Endothelial cell of umbilical vein (primary cell): ENCODE measurements around the gene ARL2BP. TPM values are rescaled to one million over a fixed set of nuclear protein-coding genes. Genes with fewer than 3 reads are reported as not detected.

Source experiments
- BruUV-seq: library from RNA; stranded (reverse); fragments of 400-500 nt; replicated peaks from 2 replicates; lab custom pipeline; 2021; lab: Mats Ljungman, UMichigan
- CTCF ChIA-PET: fragments of 300-600, 350-600 bp; sonication (Branson Sonifier 250); formaldehyde crosslinking; loops from one replicate; lab custom pipeline; 2021; ENCODE audit warnings: antibody characterized with exemption, inconsistent platforms; lab: Charles Lee
- POLR2A ChIA-PET: fragments of 300-600, 350-600 bp; sonication (Branson Sonifier 250); formaldehyde crosslinking; loops from one replicate; lab custom pipeline; 2021; ENCODE audit warnings: antibody characterized with exemption, inconsistent platforms; lab: Charles Lee
- DNase-seq: peaks from one replicate; pipeline ENCODE4 v3.0.0-alpha.2; 2011; ENCODE audit warnings: low read depth, low spot score
- FAIRE-seq: peaks from 2 replicates; lab custom pipeline; 2011; peaks lifted over from hg19 to GRCh38; lab: Jason Lieb, UNC
- H2AFZ ChIP-seq: 2 replicates; pipeline ENCODE4 v1.6.0; 2012; ENCODE audit warnings: low read depth, low read length, control low read depth, inconsistent platforms
- H3K27ac ChIP-seq: 2 replicates; pipeline ENCODE4 v1.5.1; 2011; ENCODE audit warnings: low read depth, mild to moderate bottlenecking, control low read depth, low read length, moderate library complexity; ENCODE audit not compliant: insufficient read depth
- H3K27me3 ChIP-seq, 2 experiments: 2 replicates each; pipeline versions ENCODE4 v1.6.0 to v1.6.1; 2011; ENCODE audit warnings: low read length in 2 of 2, mixed read lengths in 1 of 2; ENCODE audit not compliant: control insufficient read depth in 2 of 2, insufficient read depth in 2 of 2
- H3K36me3 ChIP-seq, 2 experiments: 2 replicates in 1 of 2; 3 replicates in 1 of 2; pipeline ENCODE4 v1.5.1; 2011; ENCODE audit warnings: low read length in 2 of 2, mild to moderate bottlenecking in 1 of 2, moderate library complexity in 1 of 2; ENCODE audit not compliant: control insufficient read depth in 2 of 2, insufficient read depth in 2 of 2; ENCODE audit errors: extremely low read depth in 1 of 2
- H3K4me1 ChIP-seq: 3 replicates; pipeline ENCODE4 v1.5.1; 2011; ENCODE audit warnings: mild to moderate bottlenecking, low read length; ENCODE audit not compliant: control insufficient read depth, insufficient read depth; ENCODE audit errors: extremely low read depth
- H3K4me2 ChIP-seq: 2 replicates; pipeline ENCODE4 v1.6.1; 2011; ENCODE audit warnings: low read length, control low read depth, mixed read lengths; ENCODE audit not compliant: insufficient read depth
- H3K4me3 ChIP-seq, 3 experiments: fragments of 200-600 bp in 1 of 3; sonication (generic), shearing (Covaris generic) in 1 of 3; replicated peaks in 1 of 3; 2 replicates each; pipeline ENCODE4 v1.5.1; 2011 to 2016; ENCODE audit warnings: control low read depth in 3 of 3, low read length in 3 of 3, mild to moderate bottlenecking in 2 of 3, inconsistent platforms in 1 of 3, low read depth in 1 of 3, moderate library complexity in 1 of 3; ENCODE audit not compliant: insufficient read depth in 1 of 3
- H3K79me2 ChIP-seq: 2 replicates; pipeline ENCODE4 v1.6.0; 2012; ENCODE audit warnings: low read length, inconsistent platforms; ENCODE audit not compliant: control insufficient read depth, insufficient read depth
- H3K9ac ChIP-seq: replicated peaks from 2 replicates; pipeline ENCODE3; 2011; ENCODE audit warnings: low read length, control low read depth; ENCODE audit not compliant: insufficient read depth; ENCODE audit errors: extremely low read depth
- H3K9me1 ChIP-seq: replicated peaks from 3 replicates; pipeline ENCODE4 v1.6.0; 2011; ENCODE audit warnings: mild to moderate bottlenecking, low read length; ENCODE audit not compliant: control insufficient read depth, insufficient read depth; ENCODE audit errors: extremely low read depth
- H3K9me3 ChIP-seq: replicated peaks from 2 replicates; pipeline ENCODE4 v1.5.1; 2012; ENCODE audit warnings: low read length, inconsistent platforms; ENCODE audit not compliant: control insufficient read depth, insufficient read depth
- H4K20me1 ChIP-seq: replicated peaks from 2 replicates; pipeline ENCODE3; 2011; ENCODE audit warnings: mild to moderate bottlenecking, low read length; ENCODE audit not compliant: control insufficient read depth, insufficient read depth; ENCODE audit errors: extremely low read depth
- EZH2 ChIP-seq: IDR thresholded peaks from 2 replicates; pipeline ENCODE4 v1.6.1; 2012; ENCODE audit warnings: borderline replicate concordance, low read depth, mild to moderate bottlenecking, moderate library complexity, low read length, inconsistent platforms; ENCODE audit not compliant: severe bottlenecking
- FOS ChIP-seq: IDR thresholded peaks from 2 replicates; pipeline ENCODE4 v1.6.1; 2011; ENCODE audit warnings: mild to moderate bottlenecking, low read length, moderate library complexity, borderline replicate concordance; ENCODE audit not compliant: insufficient read depth
- GATA2 ChIP-seq: IDR thresholded peaks from 2 replicates; pipeline ENCODE4 v1.7.0; 2011; ENCODE audit warnings: low read depth, mild to moderate bottlenecking, moderate library complexity, mixed read lengths, low read length; ENCODE audit not compliant: insufficient read length, insufficient read depth
- JUN ChIP-seq: IDR thresholded peaks from 2 replicates; pipeline ENCODE4 v1.6.1; 2011; ENCODE audit warnings: borderline replicate concordance, low read depth; ENCODE audit not compliant: insufficient read length, insufficient read depth
- MYC ChIP-seq: IDR thresholded peaks from one replicate; pipeline ENCODE4 v1.6.1; 2011; ENCODE audit warnings: mild to moderate bottlenecking, low read depth, low read length
- POLR2A ChIP-seq: IDR thresholded peaks from 2 replicates; pipeline ENCODE4 v1.6.1; 2012; ENCODE audit warnings: low read depth, mild to moderate bottlenecking, control low read depth, low read length
- POLR2AphosphoS5 ChIP-seq: IDR thresholded peaks from 2 replicates; pipeline ENCODE4 v1.6.1; 2012; ENCODE audit warnings: low read depth, mild to moderate bottlenecking, control low read depth, low read length, moderate library complexity; ENCODE audit not compliant: insufficient read depth
- dilution Hi-C: fragments of 300-500 bp; cut with MboI; formaldehyde crosslinking; loops from one replicate; pipeline ENCODE4 v1.15.0; 2019; ENCODE audit warnings: low sequenced_read_pairs; ENCODE audit not compliant: extremely low pct_ligation_motif_present
- intact Hi-C: fragments of 100-400 bp; cut with micrococcal nuclease; formaldehyde crosslinking; loops from one replicate; pipeline ENCODE4 v1.10.0; 2022
- polyA plus RNA-seq, 4 experiments: library from polyadenylated mRNA; depleted of rRNA in 3 of 4; stranded (reverse) in 3 of 4; unstranded in 1 of 4; fragments of >200 nt; gene quantifications; 2 replicates each; pipeline versions ENCODE4 v1.2.1 to v1.2.3, GENCODE V29; 2011 to 2012; ENCODE audit warnings: missing spikeins in 1 of 4
- total RNA-seq: library from RNA; stranded (reverse); gene quantifications from 2 replicates; pipeline ENCODE4 v1.2.3, GENCODE V29; 2021
- TF ChIP-seq, protein P1 (sequence below): IDR thresholded peaks from 2 replicates; pipeline ENCODE4 v1.6.1; 2011; ENCODE audit not compliant: insufficient read depth, insufficient read length
- TF ChIP-seq, protein P2 (sequence below), 2 donors: IDR thresholded peaks; 1 replicate in 1 of 2; 2 replicates in 1 of 2; pipeline ENCODE4 v1.5.1; 2011; ENCODE audit warnings: low read length in 2 of 2, mild to moderate bottlenecking in 2 of 2, moderate library complexity in 2 of 2, control low read depth in 1 of 2, inconsistent platforms in 1 of 2, low read depth in 1 of 2; ENCODE audit not compliant: insufficient read depth in 1 of 2; ENCODE audit errors: extremely low read depth in 1 of 2

The ARL2BP gene
- total and polyA plus RNA-seq, 2 donors (not counting 3 experiments of a cell fraction or from before 2014, with no cell fraction given), result 80.4 to 111 TPM

DNA sequence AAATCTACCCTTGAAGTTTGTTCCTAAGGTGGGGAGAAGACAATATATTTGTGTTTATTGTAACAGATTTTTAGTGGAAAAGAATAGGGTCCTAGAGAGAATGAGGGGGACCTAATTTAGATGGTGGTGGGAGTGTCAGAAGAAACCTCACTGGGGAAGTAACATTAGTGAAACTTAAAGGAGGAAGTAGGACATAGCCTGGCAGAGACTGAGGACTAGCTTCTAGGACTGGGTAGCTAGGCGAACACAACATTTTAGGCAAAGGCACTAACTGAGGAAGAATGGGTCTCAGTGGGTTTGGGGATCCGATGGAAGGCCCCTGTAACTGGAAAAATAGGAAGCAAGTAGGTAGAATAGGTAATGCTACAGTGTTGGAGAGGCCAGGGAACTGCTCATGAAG is 4.2 kb upstream of the ARL2BP start:
- intact Hi-C loops, result no loop called here
- Histone ChIP-seq H4K20me1 (no peaks in the 10 kb centered on the region), H2AFZ (no peak overlapping the region), H3K9me3 (no peaks in the 10 kb centered on the region), H3K36me3 (peaks cover under 1 to 14% of the 10 kb centered on the region in 2 experiments), H3K9me1 (no peaks in the 10 kb centered on the region), H3K27me3 (no peaks in the 10 kb centered on the region), H3K27ac (no peak overlapping the region), H3K4me1 (peaks cover 6% of the 10 kb centered on the region), H3K4me2 (no peak overlapping the region), H3K79me2 (peaks cover 3% of the 10 kb centered on the region), H3K4me3 (no peak overlapping the region), H3K9ac (no peak overlapping the region)
- dilution Hi-C loops, result no loop called here
- DNase-seq, result no peak
- FAIRE-seq, result no peak
- POLR2A ChIA-PET, result interaction anchor here (0.6 kb wide), 1 partner anchor 11 kb away, joined by 3 read pairs; no protein-coding TSS in a partner anchor
- CTCF ChIA-PET, result interaction anchor here (0.8 to 1.8 kb wide), 3 partner anchors 26 to 182 kb away, joined by 3 to 6 read pairs (median 4); no protein-coding TSS in a partner anchor
- TF ChIP-seq JUN, result no peak
- TF ChIP-seq MYC, result no peak
- no peak for TF ChIP-seq EZH2
- no peak for TF ChIP-seq FOS
- TF ChIP-seq, protein P1, sequence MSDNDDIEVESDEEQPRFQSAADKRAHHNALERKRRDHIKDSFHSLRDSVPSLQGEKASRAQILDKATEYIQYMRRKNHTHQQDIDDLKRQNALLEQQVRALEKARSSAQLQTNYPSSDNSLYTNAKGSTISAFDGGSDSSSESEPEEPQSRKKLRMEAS, result no peak
- no peak for TF ChIP-seq GATA2
- no peak for TF ChIP-seq POLR2A
- TF ChIP-seq, protein P2, sequence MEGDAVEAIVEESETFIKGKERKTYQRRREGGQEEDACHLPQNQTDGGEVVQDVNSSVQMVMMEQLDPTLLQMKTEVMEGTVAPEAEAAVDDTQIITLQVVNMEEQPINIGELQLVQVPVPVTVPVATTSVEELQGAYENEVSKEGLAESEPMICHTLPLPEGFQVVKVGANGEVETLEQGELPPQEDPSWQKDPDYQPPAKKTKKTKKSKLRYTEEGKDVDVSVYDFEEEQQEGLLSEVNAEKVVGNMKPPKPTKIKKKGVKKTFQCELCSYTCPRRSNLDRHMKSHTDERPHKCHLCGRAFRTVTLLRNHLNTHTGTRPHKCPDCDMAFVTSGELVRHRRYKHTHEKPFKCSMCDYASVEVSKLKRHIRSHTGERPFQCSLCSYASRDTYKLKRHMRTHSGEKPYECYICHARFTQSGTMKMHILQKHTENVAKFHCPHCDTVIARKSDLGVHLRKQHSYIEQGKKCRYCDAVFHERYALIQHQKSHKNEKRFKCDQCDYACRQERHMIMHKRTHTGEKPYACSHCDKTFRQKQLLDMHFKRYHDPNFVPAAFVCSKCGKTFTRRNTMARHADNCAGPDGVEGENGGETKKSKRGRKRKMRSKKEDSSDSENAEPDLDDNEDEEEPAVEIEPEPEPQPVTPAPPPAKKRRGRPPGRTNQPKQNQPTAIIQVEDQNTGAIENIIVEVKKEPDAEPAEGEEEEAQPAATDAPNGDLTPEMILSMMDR (IDR thresholded peaks at IDR 0.05; ENCODE audit: extremely low read depth in 1 of 2, insufficient read depth in 1 of 2, low read depth in 1 of 2, low read length in 2 of 2), result no peak
- TF ChIP-seq POLR2AphosphoS5, result no peak
- no TSS peak for BruUV-seq
